ENCODE results near the gene CHORDC1. TPM values are rescaled to one million over a fixed set of nuclear protein-coding genes. Genes with fewer than 3 reads are reported as not detected.

The CHORDC1 gene
- polyA plus RNA-seq, 1 donor (not counting 4 experiments of a cell fraction or from before 2014, with no cell fraction given), result 50.7 TPM

- H3K9ac ChIP-seq (ENCODE audit: control insufficient read depth, extremely low read depth, insufficient read depth, low read length), result no peak overlapping the region
Measured at GRCh38 chr11:90220391-90220790, 2.5 kb downstream of the CHORDC1 start.

GRCh38 chr11:90219438-90219837 is 3.4 kb downstream of the CHORDC1 start:
- Histone ChIP-seq H3K9ac (ENCODE audit: control insufficient read depth, extremely low read depth, insufficient read depth, low read length) (no peak overlapping the region), H4K20me1 (ENCODE audit: control insufficient read depth, extremely low read depth, insufficient read depth, low read length) (peaks cover 32% of the 10 kb centered on the region), H3K36me3 (ENCODE audit: control insufficient read depth in 2 of 2, extremely low read depth in 1 of 2, insufficient read depth in 2 of 2, low read length in 2 of 2) (peaks cover 0 to 10% of the 10 kb centered on the region in 2 experiments), H2AFZ (ENCODE audit: control insufficient read depth, low read length) (no peak overlapping the region), H3K27me3 (ENCODE audit: control insufficient read depth, extremely low read depth, insufficient read depth, low read length) (no peaks in the 10 kb centered on the region), H3K4me3 (ENCODE audit: control insufficient read depth in 2 of 3, extremely low read depth in 1 of 3, insufficient read depth in 2 of 3, low read depth in 1 of 3, low read length in 3 of 3) (peak overlapping the region in 1 of 3 experiments; percentile 35), H3K27ac (ENCODE audit: control insufficient read depth, insufficient read depth, low read length) (no peak overlapping the region), H3K4me1 (ENCODE audit: control insufficient read depth, extremely low read depth, insufficient read depth, low read length) (peaks cover 28% of the 10 kb centered on the region), H3K9me1 (ENCODE audit: control insufficient read depth, extremely low read depth, insufficient read depth, low read length) (peaks cover 2% of the 10 kb centered on the region), H3K79me2 (ENCODE audit: control insufficient read depth, insufficient read depth, low read length) (peaks cover 90% of the 10 kb centered on the region), H3K9me3 (ENCODE audit: control insufficient read depth, low read depth, low read length) (peaks cover 2% of the 10 kb centered on the region), H3K4me2 (ENCODE audit: control insufficient read depth, extremely low read depth, insufficient read depth, low read depth, low read length) (peak overlapping the region; percentile 88)
- no peak for DNase-seq (ENCODE audit: low read depth, low spot score)
- FAIRE-seq, result no peak
- no peak for TF ChIP-seq CTCF (optimal IDR thresholded peaks at IDR 0.05 in 1 of 3, IDR thresholded peaks at IDR 0.05 in 1 of 3, conservative IDR thresholded peaks at IDR 0.05 in 1 of 3; ENCODE audit: extremely low read depth in 1 of 3, insufficient read depth in 2 of 3, low read length in 3 of 3)
- TF ChIP-seq EZH2 (IDR thresholded peaks at IDR 0.05; ENCODE audit: low read length), result no peak
- dilution Hi-C loops (cut with MboI; ENCODE audit: extremely low pct_ligation_motif_present, low sequenced_read_pairs), result no loop called here

More at GRCh38 chr11:90220391-90220790, 2.5 kb downstream of the CHORDC1 start:
- Histone ChIP-seq H4K20me1 (ENCODE audit: control insufficient read depth, extremely low read depth, insufficient read depth, low read length) (peaks cover 32% of the 10 kb centered on the region), H3K79me2 (ENCODE audit: control insufficient read depth, insufficient read depth, low read length) (peaks cover 81% of the 10 kb centered on the region), H3K4me3 (ENCODE audit: control insufficient read depth in 2 of 3, extremely low read depth in 1 of 3, insufficient read depth in 2 of 3, low read depth in 1 of 3, low read length in 3 of 3) (peak overlapping the region in 2 of 3 experiments; percentile 90 to 97), H3K36me3 (ENCODE audit: control insufficient read depth in 2 of 2, extremely low read depth in 1 of 2, insufficient read depth in 2 of 2, low read length in 2 of 2) (peaks cover 0 to 10% of the 10 kb centered on the region in 2 experiments), H3K9me1 (ENCODE audit: control insufficient read depth, extremely low read depth, insufficient read depth, low read length) (peaks cover 2% of the 10 kb centered on the region), H3K27ac (ENCODE audit: control insufficient read depth, insufficient read depth, low read length) (peak overlapping the region; percentile 8), H3K9me3 (ENCODE audit: control insufficient read depth, low read depth, low read length) (peaks cover 2% of the 10 kb centered on the region), H2AFZ (ENCODE audit: control insufficient read depth, low read length) (no peak overlapping the region), H3K4me1 (ENCODE audit: control insufficient read depth, extremely low read depth, insufficient read depth, low read length) (peaks cover 28% of the 10 kb centered on the region), H3K4me2 (ENCODE audit: control insufficient read depth, extremely low read depth, insufficient read depth, low read depth, low read length) (peak overlapping the region; percentile 88), H3K27me3 (ENCODE audit: control insufficient read depth, extremely low read depth, insufficient read depth, low read length) (no peaks in the 10 kb centered on the region)
- dilution Hi-C loops (cut with MboI; ENCODE audit: extremely low pct_ligation_motif_present, low sequenced_read_pairs), result no loop called here
- TF ChIP-seq EZH2 (IDR thresholded peaks at IDR 0.05; ENCODE audit: low read length) (no peak), CTCF (optimal IDR thresholded peaks at IDR 0.05 in 1 of 3, IDR thresholded peaks at IDR 0.05 in 1 of 3, conservative IDR thresholded peaks at IDR 0.05 in 1 of 3; ENCODE audit: extremely low read depth in 1 of 3, insufficient read depth in 2 of 3, low read length in 3 of 3) (no peak)
- DNase-seq (ENCODE audit: low read depth, low spot score), result no peak
- no peak for FAIRE-seq
